Measurements from ENCODE around the gene CCR1. TPM values are rescaled to one million over a fixed set of nuclear protein-coding genes. Genes with fewer than 3 reads are reported as not detected.

Gene CCR1
- total RNA-seq, 1 donor from 2014 or later, result 0.20 TPM

DNA sequence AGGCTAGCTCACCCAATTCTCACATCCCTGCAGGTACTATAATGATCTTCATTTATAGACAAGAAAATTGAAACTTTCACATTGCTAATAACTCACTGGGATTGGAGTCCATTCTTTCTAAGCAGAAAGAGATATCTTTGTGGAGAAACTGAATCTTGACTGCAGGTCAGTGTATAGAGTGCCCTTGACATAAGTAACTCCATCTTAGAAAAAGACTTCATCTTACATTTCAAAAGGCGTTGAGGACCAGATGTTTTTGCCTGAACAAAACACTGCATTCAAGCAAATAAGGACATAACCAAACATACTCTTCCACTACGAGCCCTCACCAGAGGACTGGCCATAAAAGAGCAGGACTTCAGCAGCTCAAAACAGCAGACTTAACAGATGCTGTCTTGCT, 27.3 kb upstream of the CCR1 start:
- Histone ChIP-seq H3K9ac (ENCODE audit: low read length) (no peak overlapping the region), H2AFZ (ENCODE audit: low read depth, low read length) (no peak overlapping the region), H4K20me1 (ENCODE audit: insufficient read depth, low read length) (no peaks in the 10 kb centered on the region), H3K9me3 (ENCODE audit: insufficient read depth, low read depth, low read length) (no peaks in the 10 kb centered on the region), H3K4me3 (ENCODE audit: insufficient read depth, low read depth, low read length) (no peak overlapping the region), H3K4me1 (ENCODE audit: insufficient read depth, low read length) (no peaks in the 10 kb centered on the region), H3K36me3 (ENCODE audit: insufficient read depth, low read length) (no peaks in the 10 kb centered on the region), H3K27me3 (ENCODE audit: insufficient read depth, low read length) (peaks cover 4% of the 10 kb centered on the region), H3K4me2 (ENCODE audit: low read length) (no peak overlapping the region), H3K79me2 (ENCODE audit: insufficient read depth, low read length) (no peaks in the 10 kb centered on the region), H3K27ac (ENCODE audit: low read depth, low read length) (no peak overlapping the region)
- FAIRE-seq, result no peak
- Mint-ChIP-seq H3K27me3 (ENCODE audit: low read depth, unreplicated experiment) (peaks cover 41% of the 10 kb centered on the region), H3K4me3 (ENCODE audit: unreplicated experiment) (no peak overlapping the region), H3K27ac (ENCODE audit: unreplicated experiment) (no peak overlapping the region), H3K4me1 (ENCODE audit: low read depth, unreplicated experiment) (no peaks in the 10 kb centered on the region), H3K9me3 (ENCODE audit: unreplicated experiment) (peaks cover 2% of the 10 kb centered on the region), H3K36me3 (ENCODE audit: low read depth, unreplicated experiment) (no peaks in the 10 kb centered on the region)
- no peak for DNase-seq (ENCODE audit: low read depth)
- no peak for TF ChIP-seq EZH2 (IDR thresholded peaks at IDR 0.05; ENCODE audit: insufficient read depth, low read length)
- TF ChIP-seq, protein P1, sequence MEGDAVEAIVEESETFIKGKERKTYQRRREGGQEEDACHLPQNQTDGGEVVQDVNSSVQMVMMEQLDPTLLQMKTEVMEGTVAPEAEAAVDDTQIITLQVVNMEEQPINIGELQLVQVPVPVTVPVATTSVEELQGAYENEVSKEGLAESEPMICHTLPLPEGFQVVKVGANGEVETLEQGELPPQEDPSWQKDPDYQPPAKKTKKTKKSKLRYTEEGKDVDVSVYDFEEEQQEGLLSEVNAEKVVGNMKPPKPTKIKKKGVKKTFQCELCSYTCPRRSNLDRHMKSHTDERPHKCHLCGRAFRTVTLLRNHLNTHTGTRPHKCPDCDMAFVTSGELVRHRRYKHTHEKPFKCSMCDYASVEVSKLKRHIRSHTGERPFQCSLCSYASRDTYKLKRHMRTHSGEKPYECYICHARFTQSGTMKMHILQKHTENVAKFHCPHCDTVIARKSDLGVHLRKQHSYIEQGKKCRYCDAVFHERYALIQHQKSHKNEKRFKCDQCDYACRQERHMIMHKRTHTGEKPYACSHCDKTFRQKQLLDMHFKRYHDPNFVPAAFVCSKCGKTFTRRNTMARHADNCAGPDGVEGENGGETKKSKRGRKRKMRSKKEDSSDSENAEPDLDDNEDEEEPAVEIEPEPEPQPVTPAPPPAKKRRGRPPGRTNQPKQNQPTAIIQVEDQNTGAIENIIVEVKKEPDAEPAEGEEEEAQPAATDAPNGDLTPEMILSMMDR (IDR thresholded peaks at IDR 0.05; ENCODE audit: insufficient read depth, low read depth, low read length), result no peak

DNA sequence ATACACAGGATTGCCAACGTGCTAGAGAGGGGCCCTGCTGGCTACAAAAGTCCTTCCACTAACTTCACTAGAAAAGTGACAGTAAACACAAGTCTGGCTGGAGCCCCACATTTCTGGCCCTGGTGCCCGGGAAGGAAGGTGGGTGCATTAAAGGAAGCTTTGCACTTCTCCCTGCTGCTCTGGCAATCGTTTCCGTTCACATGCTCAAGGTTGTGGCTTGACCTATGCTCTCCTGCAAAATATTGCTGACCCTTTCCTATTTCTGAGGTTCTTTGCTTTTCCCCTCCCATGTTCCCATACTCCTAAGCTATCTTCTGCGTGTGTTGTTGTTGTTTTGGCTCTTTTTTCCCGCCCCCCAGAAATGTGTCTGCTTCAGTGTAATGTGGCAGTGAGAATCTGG, 25.1 kb upstream of the CCR1 start:
- no peak overlapping the region for H3K4me3 Mint-ChIP-seq (ENCODE audit: unreplicated experiment)
- no peak overlapping the region for H3K27ac ChIP-seq (ENCODE audit: low read depth, low read length)
- peaks cover 2% of the 10 kb centered on the region for H3K9me3 Mint-ChIP-seq (ENCODE audit: unreplicated experiment)
- H3K36me3 Mint-ChIP-seq (ENCODE audit: low read depth, unreplicated experiment), result no peaks in the 10 kb centered on the region
- H3K27me3 ChIP-seq (ENCODE audit: insufficient read depth, low read length), result peaks cover 4% of the 10 kb centered on the region
- peaks cover 42% of the 10 kb centered on the region for H3K27me3 Mint-ChIP-seq (ENCODE audit: low read depth, unreplicated experiment)
- DNase-seq (ENCODE audit: low read depth), result no peak
- no peaks in the 10 kb centered on the region for H4K20me1 ChIP-seq (ENCODE audit: insufficient read depth, low read length)
- no peaks in the 10 kb centered on the region for H3K9me3 ChIP-seq (ENCODE audit: insufficient read depth, low read depth, low read length)
- no peaks in the 10 kb centered on the region for H3K79me2 ChIP-seq (ENCODE audit: insufficient read depth, low read length)
- no peak overlapping the region for H3K4me3 ChIP-seq (ENCODE audit: insufficient read depth, low read depth, low read length)
- no peaks in the 10 kb centered on the region for H3K4me1 ChIP-seq (ENCODE audit: insufficient read depth, low read length)
- H2AFZ ChIP-seq (ENCODE audit: low read depth, low read length), result no peak overlapping the region
- no peak overlapping the region for H3K4me2 ChIP-seq (ENCODE audit: low read length)
- no peaks in the 10 kb centered on the region for H3K36me3 ChIP-seq (ENCODE audit: insufficient read depth, low read length)
- FAIRE-seq, result no peak
- no peak overlapping the region for H3K9ac ChIP-seq (ENCODE audit: low read length)
- TF ChIP-seq EZH2 (IDR thresholded peaks at IDR 0.05; ENCODE audit: insufficient read depth, low read length), result no peak
- TF ChIP-seq, protein P1 (IDR thresholded peaks at IDR 0.05; ENCODE audit: insufficient read depth, low read depth, low read length), result no peak
- H3K4me1 Mint-ChIP-seq (ENCODE audit: low read depth, unreplicated experiment), result peaks cover under 1% of the 10 kb centered on the region
- H3K27ac Mint-ChIP-seq (ENCODE audit: unreplicated experiment), result no peak overlapping the region

DNA sequence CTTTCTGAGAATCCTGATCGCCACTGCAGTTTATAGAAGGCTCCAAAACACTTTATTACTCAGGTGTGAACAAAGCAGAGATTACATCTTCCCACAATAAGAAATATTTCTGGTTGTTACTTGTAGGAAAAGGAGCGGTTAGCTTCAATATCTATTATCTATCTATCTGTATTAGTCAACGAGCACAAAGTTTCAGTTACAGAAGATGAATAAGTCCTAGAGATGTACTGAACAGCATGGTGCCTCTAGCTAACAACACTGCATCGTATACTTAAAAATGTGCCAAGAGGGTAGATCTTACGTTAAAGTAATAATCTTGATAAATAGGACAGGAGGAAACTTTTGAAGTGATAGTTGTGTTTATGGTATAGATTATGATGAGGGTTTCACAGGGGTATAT, 23.2 kb upstream of the CCR1 start:
- Mint-ChIP-seq H3K9me3 (ENCODE audit: unreplicated experiment) (no peaks in the 10 kb centered on the region), H3K4me1 (ENCODE audit: low read depth, unreplicated experiment) (peaks cover 3% of the 10 kb centered on the region), H3K27me3 (ENCODE audit: low read depth, unreplicated experiment) (peaks cover 36% of the 10 kb centered on the region), H3K36me3 (ENCODE audit: low read depth, unreplicated experiment) (no peaks in the 10 kb centered on the region), H3K27ac (ENCODE audit: unreplicated experiment) (no peak overlapping the region), H3K4me3 (ENCODE audit: unreplicated experiment) (no peak overlapping the region)
- H2AFZ ChIP-seq (ENCODE audit: low read depth, low read length), result no peak overlapping the region
- H3K79me2 ChIP-seq (ENCODE audit: insufficient read depth, low read length), result no peaks in the 10 kb centered on the region
- H3K36me3 ChIP-seq (ENCODE audit: insufficient read depth, low read length), result no peaks in the 10 kb centered on the region
- DNase-seq (ENCODE audit: low read depth) (no peak), FAIRE-seq (no peak)
- no peaks in the 10 kb centered on the region for H3K4me1 ChIP-seq (ENCODE audit: insufficient read depth, low read length)
- H3K4me2 ChIP-seq (ENCODE audit: low read length), result no peak overlapping the region
- no peak overlapping the region for H3K9ac ChIP-seq (ENCODE audit: low read length)
- H3K27me3 ChIP-seq (ENCODE audit: insufficient read depth, low read length), result peaks cover 2% of the 10 kb centered on the region
- no peaks in the 10 kb centered on the region for H3K9me3 ChIP-seq (ENCODE audit: insufficient read depth, low read depth, low read length)
- TF ChIP-seq, protein P1 (IDR thresholded peaks at IDR 0.05; ENCODE audit: insufficient read depth, low read depth, low read length), result no peak
- no peak for TF ChIP-seq EZH2 (IDR thresholded peaks at IDR 0.05; ENCODE audit: insufficient read depth, low read length)
- no peaks in the 10 kb centered on the region for H4K20me1 ChIP-seq (ENCODE audit: insufficient read depth, low read length)
- no peak overlapping the region for H3K4me3 ChIP-seq (ENCODE audit: insufficient read depth, low read depth, low read length)
- H3K27ac ChIP-seq (ENCODE audit: low read depth, low read length), result no peak overlapping the region

All from astrocyte (in vitro differentiated cells and primary cell).